GM12878 (cell line): Measurements from ENCODE around the gene GHSR.

Experiments used
- CBX5 ChIP-seq: sonication (generic); IDR thresholded peaks from 2 replicates; pipeline ENCODE4 v1.6.1; 2016; ENCODE audit warnings: low read depth, moderate library complexity, mild to moderate bottlenecking, inconsistent platforms
- FOS ChIP-seq: IDR thresholded peaks from 3 replicates; pipeline ENCODE4 v1.6.1; 2011; ENCODE audit warnings: borderline replicate concordance; ENCODE audit not compliant: insufficient read length; ENCODE audit errors: extremely low read depth
- FOXM1 ChIP-seq: IDR thresholded peaks from 2 replicates; pipeline ENCODE4 v1.6.1; 2012; ENCODE audit warnings: low read depth, mild to moderate bottlenecking, inconsistent platforms, low read length, moderate library complexity
- MTA2 ChIP-seq: fragments of 450-650 bp; IDR thresholded peaks from 2 replicates; pipeline ENCODE4 v1.6.1; 2016; ENCODE audit warnings: low read depth, mild to moderate bottlenecking, moderate library complexity
- PAX8 ChIP-seq: fragments of 450-650 bp; IDR thresholded peaks from 2 replicates; pipeline ENCODE4 v1.6.1; 2017; ENCODE audit warnings: mild to moderate bottlenecking, moderate library complexity
- POLR2A ChIP-seq: IDR thresholded peaks from 2 replicates; pipeline ENCODE4 v1.6.1; 2011; ENCODE audit warnings: low read depth, mild to moderate bottlenecking, low read length
- POLR2AphosphoS5 ChIP-seq: IDR thresholded peaks from 2 replicates; pipeline ENCODE4 v1.6.1; 2011; ENCODE audit warnings: mild to moderate bottlenecking, low read length, inconsistent platforms
- TCF7 ChIP-seq: IDR thresholded peaks from 2 replicates; pipeline ENCODE4 v1.6.1; 2014; ENCODE audit warnings: antibody characterized with exemption, borderline replicate concordance
- TF ChIP-seq, protein P1 (sequence below): IDR thresholded peaks from 2 replicates; pipeline ENCODE4 v1.6.1; 2011; ENCODE audit warnings: low read depth, low read length, improper control_type of control experiment, borderline replicate concordance
- TF ChIP-seq, protein P2 (sequence below), 3 experiments: IDR thresholded peaks in 2 of 3; conservative IDR thresholded peaks in 1 of 3; 2 replicates each; pipeline ENCODE4 v1.5.1; 2011; ENCODE audit warnings: low read depth in 3 of 3, low read length in 3 of 3, mild to moderate bottlenecking in 3 of 3, control low read depth in 2 of 3, moderate library complexity in 2 of 3, inconsistent platforms in 1 of 3, mixed read lengths in 1 of 3; ENCODE audit not compliant: control insufficient read depth in 2 of 3, insufficient read depth in 1 of 3; ENCODE audit errors: extremely low read depth in 1 of 3
- TF ChIP-seq, protein P3 (sequence below): fragments of 450-650 bp; IDR thresholded peaks from 2 replicates; pipeline ENCODE4 v1.6.1; 2016; ENCODE audit warnings: mild to moderate bottlenecking, moderate library complexity, borderline replicate concordance
- TF ChIP-seq, protein P4 (sequence below): fragments of 450-650 bp; IDR thresholded peaks from 2 replicates; pipeline ENCODE4 v1.6.1; 2017; ENCODE audit warnings: low read depth, mild to moderate bottlenecking, moderate library complexity

DNA sequence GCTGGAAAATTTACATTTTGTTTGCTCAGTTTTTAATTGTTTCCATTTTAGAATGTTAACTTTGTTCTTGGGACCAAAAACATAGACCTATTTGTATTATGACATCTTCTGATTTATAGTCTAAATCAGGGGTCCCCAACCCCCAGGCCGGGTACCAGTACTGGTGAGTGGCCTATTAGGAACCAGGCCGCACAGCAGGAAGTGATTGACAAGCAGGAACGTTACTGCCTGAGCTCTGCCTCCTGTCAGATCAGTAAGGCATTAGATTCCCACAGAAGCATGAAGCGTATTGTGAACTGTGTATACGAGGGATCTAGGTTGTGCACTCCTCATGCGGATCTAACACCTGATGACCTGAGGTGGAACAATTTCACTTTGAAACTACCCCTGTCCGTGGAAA, 51.9 kb downstream of the GHSR start:
- no peak for TF ChIP-seq POLR2A
- TF ChIP-seq, protein P1, sequence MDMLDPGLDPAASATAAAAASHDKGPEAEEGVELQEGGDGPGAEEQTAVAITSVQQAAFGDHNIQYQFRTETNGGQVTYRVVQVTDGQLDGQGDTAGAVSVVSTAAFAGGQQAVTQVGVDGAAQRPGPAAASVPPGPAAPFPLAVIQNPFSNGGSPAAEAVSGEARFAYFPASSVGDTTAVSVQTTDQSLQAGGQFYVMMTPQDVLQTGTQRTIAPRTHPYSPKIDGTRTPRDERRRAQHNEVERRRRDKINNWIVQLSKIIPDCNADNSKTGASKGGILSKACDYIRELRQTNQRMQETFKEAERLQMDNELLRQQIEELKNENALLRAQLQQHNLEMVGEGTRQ: no peak
- TF ChIP-seq, protein P2, sequence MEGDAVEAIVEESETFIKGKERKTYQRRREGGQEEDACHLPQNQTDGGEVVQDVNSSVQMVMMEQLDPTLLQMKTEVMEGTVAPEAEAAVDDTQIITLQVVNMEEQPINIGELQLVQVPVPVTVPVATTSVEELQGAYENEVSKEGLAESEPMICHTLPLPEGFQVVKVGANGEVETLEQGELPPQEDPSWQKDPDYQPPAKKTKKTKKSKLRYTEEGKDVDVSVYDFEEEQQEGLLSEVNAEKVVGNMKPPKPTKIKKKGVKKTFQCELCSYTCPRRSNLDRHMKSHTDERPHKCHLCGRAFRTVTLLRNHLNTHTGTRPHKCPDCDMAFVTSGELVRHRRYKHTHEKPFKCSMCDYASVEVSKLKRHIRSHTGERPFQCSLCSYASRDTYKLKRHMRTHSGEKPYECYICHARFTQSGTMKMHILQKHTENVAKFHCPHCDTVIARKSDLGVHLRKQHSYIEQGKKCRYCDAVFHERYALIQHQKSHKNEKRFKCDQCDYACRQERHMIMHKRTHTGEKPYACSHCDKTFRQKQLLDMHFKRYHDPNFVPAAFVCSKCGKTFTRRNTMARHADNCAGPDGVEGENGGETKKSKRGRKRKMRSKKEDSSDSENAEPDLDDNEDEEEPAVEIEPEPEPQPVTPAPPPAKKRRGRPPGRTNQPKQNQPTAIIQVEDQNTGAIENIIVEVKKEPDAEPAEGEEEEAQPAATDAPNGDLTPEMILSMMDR (IDR thresholded peaks at IDR 0.05 in 2 of 3, conservative IDR thresholded peaks at IDR 0.05 in 1 of 3; ENCODE audit: control insufficient read depth in 2 of 3, extremely low read depth in 1 of 3, insufficient read depth in 1 of 3, low read depth in 3 of 3, low read length in 3 of 3): no peak
- TF ChIP-seq, protein P3, sequence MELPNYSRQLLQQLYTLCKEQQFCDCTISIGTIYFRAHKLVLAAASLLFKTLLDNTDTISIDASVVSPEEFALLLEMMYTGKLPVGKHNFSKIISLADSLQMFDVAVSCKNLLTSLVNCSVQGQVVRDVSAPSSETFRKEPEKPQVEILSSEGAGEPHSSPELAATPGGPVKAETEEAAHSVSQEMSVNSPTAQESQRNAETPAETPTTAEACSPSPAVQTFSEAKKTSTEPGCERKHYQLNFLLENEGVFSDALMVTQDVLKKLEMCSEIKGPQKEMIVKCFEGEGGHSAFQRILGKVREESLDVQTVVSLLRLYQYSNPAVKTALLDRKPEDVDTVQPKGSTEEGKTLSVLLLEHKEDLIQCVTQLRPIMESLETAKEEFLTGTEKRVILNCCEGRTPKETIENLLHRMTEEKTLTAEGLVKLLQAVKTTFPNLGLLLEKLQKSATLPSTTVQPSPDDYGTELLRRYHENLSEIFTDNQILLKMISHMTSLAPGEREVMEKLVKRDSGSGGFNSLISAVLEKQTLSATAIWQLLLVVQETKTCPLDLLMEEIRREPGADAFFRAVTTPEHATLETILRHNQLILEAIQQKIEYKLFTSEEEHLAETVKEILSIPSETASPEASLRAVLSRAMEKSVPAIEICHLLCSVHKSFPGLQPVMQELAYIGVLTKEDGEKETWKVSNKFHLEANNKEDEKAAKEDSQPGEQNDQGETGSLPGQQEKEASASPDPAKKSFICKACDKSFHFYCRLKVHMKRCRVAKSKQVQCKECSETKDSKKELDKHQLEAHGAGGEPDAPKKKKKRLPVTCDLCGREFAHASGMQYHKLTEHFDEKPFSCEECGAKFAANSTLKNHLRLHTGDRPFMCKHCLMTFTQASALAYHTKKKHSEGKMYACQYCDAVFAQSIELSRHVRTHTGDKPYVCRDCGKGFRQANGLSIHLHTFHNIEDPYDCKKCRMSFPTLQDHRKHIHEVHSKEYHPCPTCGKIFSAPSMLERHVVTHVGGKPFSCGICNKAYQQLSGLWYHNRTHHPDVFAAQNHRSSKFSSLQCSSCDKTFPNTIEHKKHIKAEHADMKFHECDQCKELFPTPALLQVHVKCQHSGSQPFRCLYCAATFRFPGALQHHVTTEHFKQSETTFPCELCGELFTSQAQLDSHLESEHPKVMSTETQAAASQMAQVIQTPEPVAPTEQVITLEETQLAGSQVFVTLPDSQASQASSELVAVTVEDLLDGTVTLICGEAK: no peak
- no peak for TF ChIP-seq TCF7
- TF ChIP-seq FOS: no peak
- TF ChIP-seq CBX5: no peak
- TF ChIP-seq FOXM1: no peak
- no peak for TF ChIP-seq PAX8
- TF ChIP-seq, protein P4, sequence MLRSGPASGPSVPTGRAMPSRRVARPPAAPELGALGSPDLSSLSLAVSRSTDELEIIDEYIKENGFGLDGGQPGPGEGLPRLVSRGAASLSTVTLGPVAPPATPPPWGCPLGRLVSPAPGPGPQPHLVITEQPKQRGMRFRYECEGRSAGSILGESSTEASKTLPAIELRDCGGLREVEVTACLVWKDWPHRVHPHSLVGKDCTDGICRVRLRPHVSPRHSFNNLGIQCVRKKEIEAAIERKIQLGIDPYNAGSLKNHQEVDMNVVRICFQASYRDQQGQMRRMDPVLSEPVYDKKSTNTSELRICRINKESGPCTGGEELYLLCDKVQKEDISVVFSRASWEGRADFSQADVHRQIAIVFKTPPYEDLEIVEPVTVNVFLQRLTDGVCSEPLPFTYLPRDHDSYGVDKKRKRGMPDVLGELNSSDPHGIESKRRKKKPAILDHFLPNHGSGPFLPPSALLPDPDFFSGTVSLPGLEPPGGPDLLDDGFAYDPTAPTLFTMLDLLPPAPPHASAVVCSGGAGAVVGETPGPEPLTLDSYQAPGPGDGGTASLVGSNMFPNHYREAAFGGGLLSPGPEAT: no peak
- TF ChIP-seq MTA2: no peak
- TF ChIP-seq POLR2AphosphoS5: no peak
